Sigmoid colon (tissue), 4 donors: ENCODE results near the gene IL9R.
"Not testable (repeated sequence)": the region's sequence is repeated elsewhere in the genome, so short reads cannot be mapped to it uniquely, and the experiment has no call there.

Source experiments
- EP300 ChIP-seq, 4 donors: sonication (generic); formaldehyde crosslinking; IDR thresholded peaks; one replicate each; pipeline ENCODE4 v1.6.1; 2017; ENCODE audit warnings: antibody characterized with exemption in 4 of 4
- POLR2A ChIP-seq, 2 donors: fragments of 450-650 bp; IDR thresholded peaks; one replicate each; pipeline ENCODE4 v1.6.1; 2016; ENCODE audit warnings: antibody characterized with exemption in 2 of 2, mild to moderate bottlenecking in 2 of 2, moderate library complexity in 2 of 2
- POLR2AphosphoS5 ChIP-seq, 4 donors: sonication (generic); formaldehyde crosslinking; IDR thresholded peaks; one replicate each; pipeline ENCODE4 v1.6.1; 2017; ENCODE audit warnings: antibody characterized with exemption in 4 of 4
- TF ChIP-seq, protein P1 (sequence below), 4 experiments: fragments of 450-650 bp in 3 of 4; fragments of 200-600 bp in 1 of 4; IDR thresholded peaks; one replicate each; pipeline ENCODE4 v1.5.1; 2016 to 2019; ENCODE audit warnings: antibody characterized with exemption in 4 of 4, mild to moderate bottlenecking in 3 of 4, moderate library complexity in 2 of 4

DNA sequence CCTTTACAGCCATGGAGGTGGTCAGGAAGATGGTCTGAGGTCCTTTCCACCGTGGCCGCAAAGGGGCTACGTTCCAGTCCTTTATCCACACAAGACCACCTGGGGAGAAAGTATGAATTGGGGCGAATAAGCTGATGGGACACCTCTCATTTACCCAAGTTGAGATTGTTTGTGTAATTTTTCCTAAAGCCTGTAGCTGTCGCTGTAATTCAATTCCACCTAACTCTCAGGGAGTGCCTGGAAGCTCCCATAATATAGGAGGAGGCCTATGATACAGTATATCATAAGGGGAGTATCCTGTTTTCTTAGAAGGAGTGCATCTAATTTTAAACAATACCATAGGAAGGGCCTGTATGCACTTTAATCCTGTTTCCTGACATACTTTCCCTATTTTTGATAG lies 25.8 kb upstream of the IL9R start:
- TF ChIP-seq POLR2A, POLR2AphosphoS5, EP300 (IDR thresholded peaks at IDR 0.05): not testable (repeated sequence)
- TF ChIP-seq, protein P1, sequence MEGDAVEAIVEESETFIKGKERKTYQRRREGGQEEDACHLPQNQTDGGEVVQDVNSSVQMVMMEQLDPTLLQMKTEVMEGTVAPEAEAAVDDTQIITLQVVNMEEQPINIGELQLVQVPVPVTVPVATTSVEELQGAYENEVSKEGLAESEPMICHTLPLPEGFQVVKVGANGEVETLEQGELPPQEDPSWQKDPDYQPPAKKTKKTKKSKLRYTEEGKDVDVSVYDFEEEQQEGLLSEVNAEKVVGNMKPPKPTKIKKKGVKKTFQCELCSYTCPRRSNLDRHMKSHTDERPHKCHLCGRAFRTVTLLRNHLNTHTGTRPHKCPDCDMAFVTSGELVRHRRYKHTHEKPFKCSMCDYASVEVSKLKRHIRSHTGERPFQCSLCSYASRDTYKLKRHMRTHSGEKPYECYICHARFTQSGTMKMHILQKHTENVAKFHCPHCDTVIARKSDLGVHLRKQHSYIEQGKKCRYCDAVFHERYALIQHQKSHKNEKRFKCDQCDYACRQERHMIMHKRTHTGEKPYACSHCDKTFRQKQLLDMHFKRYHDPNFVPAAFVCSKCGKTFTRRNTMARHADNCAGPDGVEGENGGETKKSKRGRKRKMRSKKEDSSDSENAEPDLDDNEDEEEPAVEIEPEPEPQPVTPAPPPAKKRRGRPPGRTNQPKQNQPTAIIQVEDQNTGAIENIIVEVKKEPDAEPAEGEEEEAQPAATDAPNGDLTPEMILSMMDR (IDR thresholded peaks at IDR 0.05) = not testable (repeated sequence)
